Loucy (cell line): ENCODE measurements around the gene BBOX1.

ENCODE experiments used
- CTCF ChIP-seq: fragments of 200-600 bp; sonication (generic); conservative IDR thresholded peaks from 2 replicates; pipeline ENCODE4 v1.5.1; 2014; ENCODE audit warnings: mild to moderate bottlenecking, antibody characterized with exemption, low read length
- EZH2phosphoT487 ChIP-seq: fragments of 200-600 bp; IDR thresholded peaks from 2 replicates; pipeline ENCODE4 v1.6.1; 2018; ENCODE audit warnings: antibody characterized with exemption, mild to moderate bottlenecking, moderate library complexity, borderline replicate concordance

GRCh38 chr11:27040302-27041115 lies at the start of gene BBOX1:
- TF ChIP-seq CTCF (no peak), EZH2phosphoT487 (no peak)
